ENCODE data around the gene GAPT.
"Not testable (repeated sequence)": the region's sequence is repeated elsewhere in the genome, so short reads cannot be mapped to it uniquely, and the experiment has no call there.

The GAPT gene

DNA sequence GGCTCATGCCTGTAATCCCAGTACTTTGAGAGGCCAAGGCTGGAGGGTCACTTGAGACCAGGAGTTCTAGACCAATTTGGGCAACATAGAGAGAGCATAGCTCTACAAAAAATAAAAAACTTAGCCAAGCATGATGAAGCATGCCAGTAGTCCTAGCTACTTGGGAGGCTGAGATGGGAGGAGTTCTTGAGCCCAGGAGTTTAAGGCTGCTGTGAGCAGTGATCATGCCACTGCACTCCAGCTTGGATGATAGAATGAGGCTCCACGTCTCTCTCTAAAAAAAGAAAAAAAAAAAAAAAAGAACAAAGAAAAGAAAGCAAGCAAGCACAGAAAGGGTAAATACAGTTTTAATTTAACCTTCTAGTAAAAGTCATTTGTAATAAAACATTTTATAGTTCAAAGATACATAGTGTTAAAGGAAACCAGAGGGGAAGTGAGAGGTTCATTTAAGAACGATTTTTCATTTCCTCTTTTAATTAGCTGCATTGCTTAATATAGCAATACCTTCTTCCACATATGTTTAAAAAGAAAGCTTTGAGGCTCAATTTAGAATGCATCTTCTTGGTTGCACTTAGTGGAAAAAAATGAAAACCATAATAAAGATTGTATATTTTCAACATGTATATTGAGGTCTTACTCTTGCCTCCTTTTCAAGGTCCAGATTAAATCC lies 14.9 kb downstream of the GAPT start:
- DNase-seq, result peak; percentile 32

DNA sequence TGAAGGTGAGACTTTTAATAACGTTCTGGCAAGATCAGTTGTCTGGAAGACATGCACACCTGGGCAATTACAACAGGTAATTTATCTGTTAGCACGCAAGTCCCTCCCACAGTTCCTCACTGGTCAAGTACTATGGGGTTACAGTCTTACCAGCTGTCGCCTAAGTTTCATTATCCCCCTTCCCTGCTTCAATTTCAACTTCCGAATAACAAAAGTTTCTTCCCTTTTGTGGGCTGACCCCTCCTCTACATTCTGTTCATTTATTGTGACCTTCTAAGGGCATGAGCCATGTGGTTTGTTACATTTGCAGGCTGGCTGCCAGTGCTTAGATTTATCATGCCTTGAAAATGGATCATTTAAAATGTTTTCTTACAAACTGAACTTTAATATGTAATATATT lies 16.5 kb downstream of the GAPT start:
- DNase-seq, result no peak

DNA sequence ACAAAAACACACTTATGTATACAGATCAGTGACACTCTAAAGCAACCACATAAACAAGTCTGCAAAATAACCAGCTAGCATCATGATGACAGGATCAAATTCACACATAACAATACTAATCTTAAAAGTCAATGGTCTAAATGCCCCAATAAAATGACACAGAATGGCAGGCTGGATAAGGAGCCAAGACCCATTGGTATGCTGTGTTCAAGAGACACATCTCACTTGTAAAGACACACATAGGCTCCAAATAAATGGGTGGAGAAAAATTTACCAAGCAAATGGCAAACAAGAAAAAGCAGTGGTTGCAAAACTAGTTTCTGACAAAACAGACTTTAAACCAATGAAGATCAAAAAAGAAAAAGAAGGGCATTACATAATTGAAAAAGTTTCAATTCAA lies 26.0 kb downstream of the GAPT start:
- no peak for DNase-seq

DNA sequence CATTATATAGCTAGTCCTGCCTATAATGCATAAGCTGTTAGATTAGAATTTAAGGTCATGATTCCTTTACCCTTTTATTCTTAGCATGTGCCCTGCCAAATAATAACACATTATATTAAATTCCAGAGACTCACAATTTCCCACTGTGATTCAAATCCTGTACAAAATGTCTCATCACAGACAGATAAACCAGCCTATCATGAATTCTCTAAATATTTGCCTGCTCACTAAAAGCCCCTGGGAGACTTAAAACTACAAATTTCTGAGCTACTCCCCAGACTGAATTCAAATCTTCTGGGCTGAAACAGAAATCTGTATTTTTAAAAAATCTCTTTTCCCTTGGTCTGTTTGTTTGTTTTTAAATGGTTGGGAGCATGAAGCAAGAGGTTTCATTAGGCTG lies 32.7 kb downstream of the GAPT start:
- DNase-seq, result no peak

DNA sequence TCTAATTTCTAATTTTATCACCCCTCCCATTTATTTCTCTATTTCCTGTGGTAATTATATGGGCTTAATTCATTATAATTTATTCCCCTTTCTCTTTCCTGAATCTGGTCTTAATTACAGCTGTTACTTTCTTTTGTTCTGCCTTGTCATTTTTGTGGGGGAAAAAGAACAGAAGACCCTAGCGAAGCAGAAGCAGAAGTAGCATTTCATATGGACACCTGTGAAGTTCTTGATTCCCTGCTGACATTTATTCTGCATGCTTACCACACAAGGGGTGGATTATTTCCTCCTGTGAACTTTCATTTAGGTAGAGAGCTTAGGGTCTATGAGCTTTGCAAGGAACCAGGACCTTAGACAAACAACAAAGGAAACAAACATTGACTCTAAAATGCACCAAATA lies 33.3 kb downstream of the GAPT start:
- no peak for DNase-seq

DNA sequence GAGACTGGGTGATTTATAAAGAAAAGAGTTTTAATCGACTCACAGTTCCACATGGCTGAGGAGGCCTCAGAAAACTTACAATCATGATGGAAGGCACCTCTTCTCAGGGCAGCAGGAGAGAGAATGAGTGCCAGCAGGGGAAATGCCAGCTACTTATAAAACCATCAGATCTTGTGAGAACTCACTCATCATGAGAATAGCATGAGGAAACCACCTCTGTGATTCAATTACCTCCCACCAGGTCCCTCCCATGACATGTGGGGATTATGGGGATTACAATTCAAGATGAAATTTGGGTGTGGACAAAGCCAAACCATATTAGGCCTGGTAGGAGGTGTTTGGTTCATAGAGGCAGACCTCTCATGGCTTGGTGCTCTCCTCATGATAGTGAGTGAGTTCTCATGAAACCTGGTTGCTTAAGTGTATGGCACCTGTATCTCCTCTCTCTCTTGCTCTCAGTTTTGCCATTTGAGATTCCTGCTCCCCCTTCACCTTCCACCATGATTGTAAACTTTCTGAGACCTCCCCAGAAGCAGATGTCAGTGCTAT lies 39.8 kb downstream of the GAPT start:
- no peak for DNase-seq

DNA sequence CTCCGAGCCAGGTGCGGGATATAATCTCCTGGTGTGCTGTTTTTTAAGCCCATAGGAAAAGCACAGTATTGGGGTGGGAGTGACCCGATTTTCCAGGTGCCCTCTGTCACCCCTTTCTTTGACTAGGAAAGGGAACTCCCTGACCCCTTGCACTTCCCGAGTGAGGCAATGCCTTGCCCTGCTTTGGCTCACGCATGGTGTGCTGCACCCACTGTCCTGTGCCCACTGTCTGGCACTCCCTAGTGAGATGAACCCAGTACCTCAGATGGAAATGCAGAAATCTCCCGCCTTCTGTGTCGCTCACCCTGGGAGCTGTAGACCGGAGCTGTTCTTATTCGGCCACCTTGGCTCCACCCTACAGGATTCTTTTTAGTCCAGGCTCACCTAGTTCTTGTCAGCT lies 50.7 kb downstream of the GAPT start:
- not testable (repeated sequence) for DNase-seq

DNA sequence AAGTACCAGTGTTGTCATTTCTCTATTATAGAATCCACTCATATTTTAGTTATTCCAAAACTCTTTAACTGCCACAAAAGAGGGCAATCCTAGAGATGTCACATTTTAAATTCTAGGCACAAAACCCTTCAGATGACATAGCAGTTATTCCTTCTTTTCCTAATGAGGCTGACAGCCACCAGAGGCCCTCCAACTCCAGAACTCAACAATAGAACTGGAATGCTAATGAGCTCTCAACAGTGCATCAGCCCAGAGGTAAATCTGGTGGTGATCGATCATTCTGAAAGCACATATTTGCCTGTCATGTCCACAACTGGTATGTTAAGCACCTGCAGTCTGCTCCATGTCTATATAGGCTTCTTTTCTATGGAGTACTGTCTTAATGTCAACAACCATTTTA lies 51.5 kb downstream of the GAPT start:
- DNase-seq, result no peak

DNA sequence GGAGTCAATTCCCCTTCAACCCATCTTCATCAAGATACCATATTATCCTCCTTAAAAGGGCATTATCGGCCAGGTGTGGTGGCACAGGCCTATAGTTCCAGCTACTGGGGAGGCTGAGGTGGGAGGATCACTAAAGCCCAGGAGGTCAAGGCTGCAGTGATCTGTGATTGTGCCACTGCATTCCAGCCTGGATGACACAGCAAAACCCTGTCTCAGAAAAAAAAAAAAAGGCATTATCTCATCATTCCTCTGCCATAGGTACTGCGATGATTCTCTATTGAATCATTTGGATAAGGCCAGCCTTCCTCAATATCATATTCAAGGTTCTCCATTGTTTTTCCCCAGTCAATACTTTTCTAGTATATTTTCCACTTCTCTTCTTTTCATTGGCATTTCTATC lies 52.5 kb downstream of the GAPT start:
- DNase-seq, result peak; percentile 5

DNA sequence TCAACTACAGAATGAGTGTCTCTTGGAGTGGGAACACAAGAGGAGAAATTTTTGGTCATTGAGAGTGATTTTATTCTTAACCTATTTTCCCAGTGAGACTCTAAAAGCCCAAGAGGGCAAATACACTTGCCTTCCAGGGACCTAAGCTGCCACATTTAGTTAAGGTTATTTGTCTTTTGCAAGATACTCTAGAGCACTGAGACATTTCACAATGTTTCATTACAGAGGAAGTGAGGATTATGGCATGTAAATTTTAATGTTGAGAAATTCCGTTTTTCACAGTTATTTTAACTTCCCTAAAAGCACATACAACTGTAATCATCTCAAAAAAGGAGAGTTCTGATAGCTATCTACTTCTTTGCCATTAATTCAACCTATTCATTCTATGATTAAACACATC lies 53.0 kb downstream of the GAPT start:
- peak; percentile 77 for DNase-seq

DNA sequence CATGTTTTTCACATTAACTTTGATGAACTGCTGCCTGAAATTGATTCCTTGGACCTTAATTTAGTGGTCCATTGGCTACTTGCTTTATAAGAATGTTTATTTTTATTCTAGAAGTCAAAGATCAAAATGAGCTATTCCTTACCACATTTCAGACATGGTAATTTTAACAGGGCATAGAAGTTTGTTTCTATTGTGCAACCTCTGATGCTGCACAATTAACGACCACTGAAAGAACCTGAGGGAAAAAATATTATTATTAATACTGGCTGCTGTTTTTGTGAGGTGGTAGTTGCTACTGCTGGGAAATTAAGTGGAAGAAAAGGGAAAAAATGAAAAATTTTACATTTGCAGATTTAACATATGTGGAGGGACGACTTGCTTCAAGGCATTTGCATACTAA lies 53.7 kb downstream of the GAPT start:
- DNase-seq, result peak; percentile 16

DNA sequence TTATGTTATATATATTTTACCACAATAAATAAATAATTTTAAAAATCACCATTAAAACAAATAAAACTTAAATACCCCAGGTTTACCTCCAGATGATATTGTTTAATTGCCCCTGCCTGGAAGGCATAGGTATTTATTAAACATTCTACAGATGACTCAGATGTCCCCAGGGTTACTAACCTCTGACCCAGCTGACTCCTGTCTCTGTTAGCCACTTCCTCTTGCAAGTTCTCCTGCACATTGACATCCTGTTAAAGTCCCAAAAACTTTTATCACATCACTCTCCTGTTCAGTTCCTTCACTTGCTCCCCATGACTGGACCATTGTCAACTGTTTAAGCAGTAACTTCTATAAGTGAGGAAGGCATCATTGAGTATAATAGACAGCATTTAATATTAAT lies 54.7 kb downstream of the GAPT start:
- peak; percentile 53 for DNase-seq
